NCI-H2196 treated with DMSO at 0.1 percent for 48 hours (cell line): ENCODE data around the gene MCF2L2.
A peak's percentile ranks its signal among the peaks of the same experiment; 100 is the strongest.
"Not testable (repeated sequence)": the region's sequence is repeated elsewhere in the genome, so short reads cannot be mapped to it uniquely, and the experiment has no call there.

Experiments
- DNase-seq: peaks from one replicate; lab custom pipeline; 2025; ENCODE audit not compliant: unreplicated experiment; lab: John Stamatoyannopoulos, UW

Gene MCF2L2

DNA sequence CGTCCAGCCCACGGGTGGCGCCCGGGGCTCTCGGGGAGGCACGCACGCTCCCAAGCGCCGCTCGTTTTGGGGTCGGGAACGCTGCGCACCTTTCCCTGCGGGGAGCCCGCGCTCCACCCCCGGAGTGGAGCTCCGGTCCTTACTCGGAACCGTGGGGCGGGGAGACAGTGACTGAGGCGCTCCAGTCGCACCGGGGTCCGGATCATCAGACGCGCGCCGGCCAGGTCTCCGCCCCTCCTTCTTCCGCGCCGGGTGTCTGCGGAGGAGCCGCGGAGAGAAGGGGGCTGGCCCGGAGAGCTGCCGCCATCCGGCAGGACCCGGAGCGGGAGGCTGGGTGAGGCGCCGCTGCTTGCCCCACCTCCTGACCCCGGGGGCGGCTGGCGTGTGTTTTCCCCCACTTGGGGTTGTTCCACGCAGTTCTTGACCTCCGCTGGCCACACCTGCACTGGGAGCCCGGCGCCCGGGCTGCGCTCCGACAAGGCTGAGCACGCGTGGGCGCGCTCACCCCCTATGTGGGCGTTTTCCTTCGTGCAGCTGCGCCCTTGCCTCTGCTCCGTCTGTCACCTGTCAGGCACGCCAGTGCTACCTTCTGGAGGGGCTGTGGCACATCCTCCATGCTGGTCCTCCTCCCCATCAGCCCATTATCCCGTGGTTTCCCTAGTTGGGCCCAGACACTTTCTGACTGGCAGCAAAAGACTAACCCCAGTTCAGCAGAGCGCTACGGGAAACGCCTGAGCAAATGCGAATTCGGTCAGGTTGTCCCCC, at the start of gene MCF2L2:
TSS of gene MCF2L2 (minus strand) at position 173 of the 765 bp plus-strand sequence. CDS start 642 bp downstream, outside the sequence.
- peak; percentile 58 for DNase-seq

DNA sequence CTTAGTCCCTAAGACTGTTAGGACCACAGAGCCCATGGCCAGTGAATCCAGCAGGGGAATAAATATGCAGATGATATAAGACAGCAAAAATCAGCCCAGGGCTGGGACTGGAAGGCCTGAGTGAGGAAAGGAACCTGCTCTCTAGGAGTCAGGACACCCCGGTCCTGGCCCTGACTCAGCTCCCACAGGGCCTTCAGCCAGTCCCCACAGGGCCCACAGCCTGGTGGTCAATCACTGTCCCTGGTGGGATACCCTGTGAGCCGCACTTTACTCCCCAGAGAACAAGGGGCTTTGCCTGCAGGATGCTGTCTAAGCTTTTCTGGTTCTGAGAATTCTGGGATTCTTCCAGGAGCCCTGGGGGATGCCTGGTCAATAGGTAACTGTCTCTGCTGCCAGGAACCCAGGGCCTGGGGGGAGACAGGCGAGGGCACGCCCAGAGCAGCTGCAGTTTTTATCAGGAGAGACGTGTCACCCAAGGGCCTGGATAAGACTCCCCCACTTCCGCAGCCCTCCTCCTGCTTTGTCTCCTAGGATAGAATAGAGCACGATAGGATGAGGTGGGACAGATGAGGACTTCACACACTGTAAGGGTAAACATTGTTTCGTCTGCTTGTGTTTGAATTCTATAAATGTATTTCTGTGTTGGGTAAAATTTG, 49.5 kb upstream of the MCF2L2 start:
- no peak for DNase-seq

DNA sequence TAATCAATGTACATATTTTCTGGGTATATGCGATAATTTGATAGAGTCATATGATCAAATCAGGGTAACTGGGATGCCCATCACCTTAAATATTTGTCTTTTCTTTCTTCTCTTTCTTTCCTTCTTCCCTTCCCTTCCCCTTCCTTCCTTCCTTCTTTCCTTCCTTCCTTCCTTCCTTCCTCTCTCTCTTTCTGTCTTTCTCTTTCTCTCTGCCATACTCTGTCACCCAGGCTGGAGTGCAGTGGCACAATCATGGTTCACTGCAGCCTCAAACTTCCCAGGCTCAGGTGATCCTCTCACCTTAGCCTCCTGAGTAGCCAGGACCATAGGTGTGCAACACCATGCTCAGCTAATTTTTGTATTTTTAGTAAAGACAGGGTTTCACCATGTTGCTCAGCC, 47.3 kb upstream of the MCF2L2 start:
- DNase-seq: not testable (repeated sequence)

- DNase-seq: no peak
These were observed 46.8 kb upstream of the MCF2L2 start for GRCh38 chr3:183475016-183475763.

DNA sequence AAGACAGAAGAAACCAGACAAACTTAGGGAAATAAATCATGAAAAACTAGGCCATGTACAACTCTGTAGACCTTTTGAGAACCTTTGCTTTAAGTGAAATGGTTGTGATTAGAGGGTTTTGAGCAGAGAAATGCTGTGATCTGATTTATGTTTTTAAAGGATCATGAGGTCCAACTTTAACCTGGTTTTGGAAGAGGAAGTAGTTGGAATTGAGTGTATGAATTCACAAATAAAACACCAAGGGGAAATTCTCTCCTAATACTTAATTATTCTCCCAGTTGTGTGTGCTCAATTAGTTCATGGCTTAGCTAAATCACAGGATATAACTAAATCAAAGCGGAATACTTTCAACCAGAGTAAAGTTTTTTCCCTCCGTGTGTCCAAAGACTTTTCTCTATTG, 45.5 kb upstream of the MCF2L2 start:
- no peak for DNase-seq

DNA sequence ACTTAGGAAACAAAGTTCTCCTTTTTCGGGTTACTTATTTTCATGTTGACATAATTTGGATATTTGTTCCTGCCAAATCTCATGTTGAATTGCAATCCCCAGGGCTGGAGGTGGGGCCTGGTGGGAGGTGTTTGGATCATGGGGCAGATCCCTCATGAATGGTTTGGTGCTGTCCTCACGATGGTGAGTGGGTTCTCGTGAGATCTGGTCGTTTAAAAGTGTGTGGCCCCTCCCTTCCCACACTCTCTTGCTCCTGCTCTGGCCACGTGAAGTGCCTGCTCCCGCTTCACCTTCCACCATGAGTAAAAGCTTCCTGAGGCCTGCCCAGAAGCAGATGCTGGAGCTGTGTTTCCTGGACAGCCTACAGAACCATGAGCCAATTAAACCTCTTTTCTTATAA, 43.7 kb upstream of the MCF2L2 start:
- DNase-seq: no peak

DNA sequence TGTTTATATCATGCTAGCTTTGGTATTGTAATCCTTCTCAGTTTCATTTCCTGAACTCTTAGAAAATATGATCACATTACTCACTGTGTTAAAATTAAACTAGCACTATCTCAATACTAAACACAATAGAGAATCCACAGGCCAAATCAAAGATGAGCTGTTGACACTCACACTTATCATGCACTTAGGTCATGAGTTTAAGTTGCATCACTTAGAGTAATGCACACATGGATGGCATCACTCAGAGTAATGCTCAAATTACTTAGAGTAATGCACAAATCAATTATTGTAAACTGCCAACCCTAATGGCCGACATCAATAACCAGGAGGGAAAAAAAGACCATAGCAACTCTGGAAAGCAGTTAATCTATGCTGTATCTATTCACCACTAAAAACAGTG, 40.0 kb upstream of the MCF2L2 start:
- DNase-seq: no peak

DNA sequence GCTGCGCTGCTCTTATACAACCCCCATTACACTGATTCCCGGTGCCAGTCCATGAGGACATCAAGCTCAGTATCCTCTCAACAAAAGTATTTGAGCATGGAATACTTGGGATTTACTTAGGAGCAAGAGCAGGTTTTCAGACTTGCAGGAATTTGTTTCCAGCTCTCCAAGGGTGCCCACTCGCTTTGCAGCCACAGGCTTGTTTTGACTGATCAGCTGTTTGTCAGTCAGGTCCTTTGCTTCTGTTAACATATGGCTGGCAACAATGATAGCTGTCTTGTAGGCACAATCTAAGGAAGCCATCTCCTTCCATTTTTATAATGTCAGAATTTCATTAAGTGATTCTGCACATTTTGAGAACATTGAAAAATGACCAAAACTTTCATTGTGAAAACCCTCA, 38.2 kb upstream of the MCF2L2 start:
- DNase-seq: no peak

GRCh38 chr3:183465710-183466109, 37.3 kb upstream of the MCF2L2 start:
- not testable (repeated sequence) for DNase-seq

- no peak for DNase-seq
These were observed 36.1 kb upstream of the MCF2L2 start for GRCh38 chr3:183464480-183464879.

GRCh38 chr3:183460081-183461055, 31.9 kb upstream of the MCF2L2 start:
- no peak for DNase-seq

DNA sequence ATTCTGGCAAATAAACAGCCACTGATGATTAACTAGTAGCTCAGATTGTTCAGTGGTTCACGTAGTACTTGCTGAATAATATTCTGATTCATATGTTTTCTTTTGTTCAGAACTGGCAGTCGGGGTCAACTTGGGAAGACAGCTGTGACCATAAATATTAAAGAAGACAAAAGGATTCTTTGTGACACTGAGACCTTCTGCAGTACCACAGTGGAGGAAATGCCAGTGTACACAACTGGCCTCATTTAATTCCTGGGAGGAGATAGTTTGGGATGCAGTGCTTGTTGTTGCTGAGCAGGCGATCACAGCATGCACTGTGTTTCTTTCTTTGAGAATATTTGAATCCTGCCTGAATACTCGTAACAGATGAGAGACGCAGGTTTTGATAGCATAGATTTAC, 26.7 kb upstream of the MCF2L2 start:
- no peak for DNase-seq

- DNase-seq: no peak
These were observed 25.6 kb upstream of the MCF2L2 start for GRCh38 chr3:183454064-183454463.

DNA sequence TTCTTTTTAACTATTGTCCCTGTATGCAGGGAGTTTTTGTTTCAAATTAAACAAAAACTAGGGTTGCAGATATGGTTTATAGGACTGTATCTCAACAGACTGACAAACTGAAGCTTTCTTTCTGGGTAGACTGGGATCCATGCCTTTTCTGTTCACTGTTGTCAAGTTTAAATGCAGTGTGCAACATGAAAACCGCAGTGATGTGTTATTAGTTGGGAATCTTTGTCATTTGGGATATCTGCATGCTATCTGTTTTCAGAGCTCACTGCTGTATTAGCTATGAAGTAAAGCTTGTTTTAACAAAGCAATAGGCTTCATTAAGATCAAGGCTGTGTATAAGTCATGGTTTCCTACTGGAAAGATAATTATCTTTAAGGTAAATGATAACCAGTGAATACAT, 21.4 kb upstream of the MCF2L2 start:
- no peak for DNase-seq

DNA sequence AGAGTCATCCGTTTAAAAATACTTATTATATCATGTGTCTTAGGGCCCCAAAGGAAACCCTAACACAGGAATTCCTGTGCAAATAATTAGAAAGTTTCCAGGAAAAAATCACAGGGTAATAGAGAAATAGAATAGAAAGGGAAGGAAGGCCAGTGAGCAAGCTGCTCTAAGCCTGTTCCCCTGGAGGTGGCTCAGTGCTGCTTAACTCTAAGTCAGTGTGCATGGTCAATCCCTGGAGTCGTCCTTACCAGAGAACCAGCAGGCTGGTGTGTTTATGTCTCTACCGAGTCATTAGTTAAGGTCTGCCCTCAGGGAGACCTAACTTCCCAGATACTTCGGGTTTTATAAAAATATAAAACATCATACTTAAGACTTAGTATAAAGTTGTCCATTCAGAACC, 21.0 kb upstream of the MCF2L2 start:
- DNase-seq: no peak

DNA sequence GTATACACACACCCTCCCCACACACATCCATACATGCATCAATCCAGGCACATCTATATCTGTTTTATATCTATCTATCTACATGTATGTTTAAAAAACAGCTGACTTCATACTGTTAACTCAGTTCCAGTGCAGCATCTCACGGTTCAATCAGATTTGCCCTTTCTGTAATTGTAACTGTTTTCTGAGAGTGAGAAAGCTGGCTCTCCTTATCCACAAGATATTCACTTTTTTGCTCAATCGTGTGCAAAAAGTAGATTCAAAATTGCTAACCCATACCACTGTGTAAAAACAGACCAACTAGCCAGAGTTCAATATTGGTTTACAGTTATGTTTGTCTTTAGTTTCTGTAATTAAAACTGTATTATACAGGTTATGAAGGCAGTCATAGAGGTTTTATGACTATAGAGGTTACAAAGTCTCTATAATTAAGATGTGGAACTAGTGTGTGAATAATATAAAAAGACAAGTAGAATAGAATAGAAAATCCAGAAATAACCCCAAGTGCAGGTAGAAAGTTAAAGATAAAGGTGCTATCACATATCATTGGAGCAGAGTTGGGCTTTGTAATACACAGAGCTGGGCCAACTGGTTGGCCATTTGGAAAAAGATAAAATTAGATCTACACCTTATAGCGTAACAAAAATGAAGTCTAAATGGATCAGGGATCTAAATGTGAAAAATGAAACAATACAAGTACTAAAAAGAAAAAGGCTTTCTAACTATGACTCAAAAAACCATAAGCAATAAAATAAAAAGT, 20.1 kb upstream of the MCF2L2 start:
- no peak for DNase-seq

DNA sequence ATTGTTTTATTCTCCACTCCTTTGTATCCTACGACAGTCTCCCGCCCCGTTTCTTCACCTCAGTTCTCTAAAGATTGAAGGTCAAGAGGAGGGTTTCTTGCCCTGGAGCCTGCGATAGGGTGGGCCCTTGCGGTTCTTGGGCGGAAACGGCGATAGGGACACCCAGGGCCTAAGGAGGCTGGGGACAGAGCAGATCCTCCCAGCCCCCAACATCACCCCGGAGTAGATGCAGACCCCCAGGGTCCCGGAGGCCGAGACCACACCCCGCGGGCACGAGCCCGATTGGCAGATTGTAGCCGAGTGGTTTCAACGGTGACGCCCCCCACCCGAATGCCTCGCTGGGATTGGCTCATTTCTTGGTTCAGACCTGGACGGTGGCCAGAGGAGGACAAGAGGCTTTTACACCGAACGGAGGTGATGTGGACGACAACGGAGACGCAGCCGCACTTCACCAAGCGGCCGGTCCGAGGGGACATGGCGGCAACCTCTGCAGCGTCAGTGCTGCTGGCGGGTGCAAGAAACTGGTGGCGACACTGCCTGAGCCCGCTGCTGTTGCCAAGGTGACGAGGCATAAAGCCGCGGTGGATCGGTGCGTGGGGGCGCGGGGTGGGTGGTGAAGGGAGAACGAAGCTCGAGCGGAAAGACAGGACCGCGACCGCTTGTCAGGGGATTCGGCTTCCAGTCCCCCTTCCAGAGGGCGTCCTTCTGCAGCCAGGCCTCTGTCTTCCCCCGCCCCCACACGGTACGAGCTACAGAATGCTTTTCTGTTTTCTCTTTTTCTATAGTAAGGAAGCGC, 19.0 kb upstream of the MCF2L2 start:
- DNase-seq: peak; percentile 94

DNA sequence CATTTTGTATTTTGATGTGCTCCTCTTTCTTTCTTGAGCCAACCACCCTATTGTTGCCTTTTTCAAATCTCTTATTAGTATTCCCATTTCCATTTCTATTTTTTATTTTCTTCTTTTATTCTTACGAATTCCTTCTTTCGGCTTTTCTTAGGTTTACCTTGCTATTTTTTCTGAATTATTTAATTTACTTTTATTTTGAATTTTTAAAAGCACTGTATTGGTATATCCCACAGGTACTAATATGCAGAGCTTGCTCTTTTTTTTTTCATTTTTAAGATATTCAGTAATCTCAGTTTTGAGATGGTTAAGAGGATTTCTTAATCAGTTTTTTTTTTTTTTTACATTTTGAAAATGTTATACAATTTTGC, 18.4 kb upstream of the MCF2L2 start:
- no peak for DNase-seq

DNA sequence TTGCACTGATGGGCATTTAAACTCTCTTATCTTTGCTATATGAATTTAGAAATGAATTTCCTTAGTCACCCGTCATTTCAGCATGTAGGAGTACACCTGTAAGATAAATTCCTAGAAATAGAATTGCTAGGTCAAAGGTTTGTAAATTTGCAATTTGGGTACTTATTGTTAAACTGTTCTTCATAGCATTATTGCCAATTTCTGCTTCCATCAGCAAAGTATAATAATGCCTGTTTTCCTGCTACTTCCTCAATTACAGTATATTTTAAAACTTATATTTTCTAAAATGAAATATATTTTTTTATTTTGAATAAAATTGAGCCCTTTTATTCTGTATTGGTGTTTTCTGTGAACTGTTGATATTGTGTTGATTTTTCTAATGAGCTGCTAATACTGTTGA, 16.3 kb upstream of the MCF2L2 start:
- no peak for DNase-seq
